Measurements from ENCODE around the gene SNTG2. TPM values are rescaled to one million over a fixed set of nuclear protein-coding genes. Genes with fewer than 3 reads are reported as not detected.

SNTG2 gene
- total RNA-seq, 2 donors from 2014 or later: 2.5 to 3.8 TPM

GRCh38 chr2:1141079-1141478 lies 190.4 kb downstream of the SNTG2 start:
- H3K27me3 Mint-ChIP-seq (ENCODE audit: low read depth): peaks cover 7% of the 10 kb centered on the region
- H3K4me3 Mint-ChIP-seq: no peak overlapping the region

DNA sequence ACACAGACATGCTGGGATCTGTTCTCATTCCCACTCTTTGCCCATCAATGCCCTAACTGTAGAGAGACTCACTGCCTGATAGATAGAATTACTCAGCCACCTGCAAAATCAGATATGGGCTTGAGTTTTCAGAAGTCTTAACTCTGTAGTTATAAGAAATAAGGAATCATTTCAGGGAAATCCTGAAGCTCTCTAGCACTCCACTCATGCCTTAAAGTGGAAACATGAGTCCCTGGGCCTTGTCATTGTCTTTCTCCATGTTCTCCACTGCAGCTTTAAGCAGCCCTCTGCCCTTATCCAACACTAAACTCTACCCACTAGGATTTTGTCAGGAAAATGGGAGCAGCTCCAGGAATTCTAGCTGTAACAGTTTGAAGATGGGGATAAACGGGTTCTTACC lies 192.5 kb downstream of the SNTG2 start:
- peak; percentile 78 to 89 for ATAC-seq (replicated peaks in 1 of 2)
- peaks cover 4% of the 10 kb centered on the region for H3K27me3 Mint-ChIP-seq (ENCODE audit: low read depth)

More at GRCh38 chr2:1141079-1141478, 190.4 kb downstream of the SNTG2 start:
- DNase-seq (no peak), ATAC-seq (replicated peaks in 1 of 2) (no peak)
- peaks cover 44% of the 10 kb centered on the region for H3K4me1 Mint-ChIP-seq (ENCODE audit: low read depth)
- no peak overlapping the region for H3K27ac Mint-ChIP-seq
- peaks cover 2 to 9% of the 10 kb centered on the region in 2 donors for H3K9me3 Mint-ChIP-seq
- H3K36me3 Mint-ChIP-seq (ENCODE audit: insufficient read depth in 2 of 2): peaks cover 11 to 13% of the 10 kb centered on the region in 2 donors

DNA sequence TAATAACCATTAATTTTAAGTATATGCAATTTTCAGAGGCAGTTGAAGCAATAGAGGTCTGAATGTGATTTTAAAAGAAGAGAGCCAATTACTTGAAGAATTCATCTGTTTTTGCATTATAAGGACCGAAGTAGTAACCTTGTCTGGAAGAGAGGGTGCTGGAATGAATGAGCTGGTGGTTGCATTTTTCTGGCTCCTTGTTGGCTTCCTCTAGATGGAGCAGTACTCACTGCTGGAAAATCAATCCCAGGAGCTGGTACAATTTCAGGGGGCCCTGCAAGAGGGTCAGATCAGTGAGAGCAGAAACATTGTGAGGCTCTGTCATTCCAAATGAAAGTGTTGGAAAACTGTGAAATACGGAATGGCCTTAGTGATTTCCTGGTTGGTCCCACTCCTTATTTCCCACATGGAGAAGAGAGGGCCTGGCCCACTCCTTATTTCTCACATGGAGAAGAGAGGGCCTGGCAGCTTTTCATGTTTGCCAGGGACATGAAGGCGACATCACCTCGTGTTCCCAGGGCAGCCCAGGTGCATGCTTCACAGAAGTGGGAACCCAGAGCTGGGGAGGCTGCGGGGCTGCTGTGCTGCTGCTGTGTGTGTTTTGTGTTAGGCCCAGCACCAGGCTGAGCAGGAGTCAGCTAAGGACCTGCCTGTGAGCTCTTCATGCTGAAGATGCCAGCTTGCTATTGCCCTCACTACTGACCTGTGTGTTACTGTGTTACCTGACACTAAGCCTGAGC lies 197.4 kb downstream of the SNTG2 start:
- ATAC-seq (replicated peaks in 1 of 2) (no peak), DNase-seq (no peak)
- peaks cover 2 to 9% of the 10 kb centered on the region in 2 donors for H3K9me3 Mint-ChIP-seq
- H3K27ac Mint-ChIP-seq: no peak overlapping the region
- peaks cover 5% of the 10 kb centered on the region for H3K4me1 Mint-ChIP-seq (ENCODE audit: low read depth)
- H3K27me3 Mint-ChIP-seq (ENCODE audit: low read depth): no peaks in the 10 kb centered on the region
- peaks cover 7 to 13% of the 10 kb centered on the region in 2 donors for H3K36me3 Mint-ChIP-seq (ENCODE audit: insufficient read depth in 2 of 2)
- H3K4me3 Mint-ChIP-seq: no peak overlapping the region

More for the DNA sequence above, 192.5 kb downstream of the SNTG2 start:
- Mint-ChIP-seq H3K36me3 (ENCODE audit: insufficient read depth in 2 of 2) (peaks cover 11 to 13% of the 10 kb centered on the region in 2 donors), H3K4me1 (ENCODE audit: low read depth) (peaks cover 25% of the 10 kb centered on the region), H3K27ac (peak overlapping the region; percentile 86), H3K4me3 (no peak overlapping the region), H3K9me3 (peaks cover 2 to 9% of the 10 kb centered on the region in 2 donors)
- no peak for DNase-seq

DNA sequence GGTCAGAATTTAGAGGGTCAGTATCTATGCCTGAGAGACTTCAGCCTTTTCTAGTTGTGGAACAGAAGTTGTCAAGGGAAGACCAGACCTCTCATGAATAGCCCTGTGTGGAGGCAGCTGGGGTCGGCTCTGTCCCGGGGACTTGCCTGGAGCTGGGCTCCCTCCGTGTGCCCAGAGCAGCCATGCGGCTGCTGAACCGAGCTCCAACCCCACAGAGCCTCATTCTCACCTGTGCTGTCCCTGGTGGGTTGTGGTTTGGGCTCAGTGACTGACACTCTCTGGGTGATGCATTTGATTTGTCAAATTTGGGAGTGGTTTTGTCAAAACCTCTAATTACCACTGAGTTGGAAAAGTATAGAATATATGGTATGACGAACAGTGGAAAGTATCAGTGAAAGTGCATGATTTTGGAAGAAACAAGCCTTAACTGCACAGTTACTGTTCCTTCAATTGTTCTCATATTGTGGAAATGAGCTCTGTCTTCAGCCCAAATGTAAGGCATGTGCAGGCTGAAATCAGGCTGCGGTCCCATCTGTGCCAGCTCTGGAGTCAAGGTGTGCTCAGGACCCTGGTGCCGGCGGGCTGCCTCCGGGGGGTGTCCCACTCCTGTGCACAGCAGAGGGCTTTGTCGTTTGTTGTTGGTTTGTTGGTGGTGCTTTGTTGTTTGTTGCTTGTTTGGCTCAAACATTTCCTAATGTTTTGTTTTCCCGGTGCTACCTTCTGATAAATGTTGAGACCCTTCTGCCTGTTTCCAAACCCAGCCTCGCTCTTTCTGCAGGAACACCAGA lies 200.3 kb downstream of the SNTG2 start:
- Mint-ChIP-seq H3K4me3 (no peak overlapping the region), H3K27ac (no peak overlapping the region), H3K36me3 (ENCODE audit: insufficient read depth in 2 of 2) (no peaks in the 10 kb centered on the region), H3K27me3 (ENCODE audit: low read depth) (no peaks in the 10 kb centered on the region), H3K9me3 (no peaks in the 10 kb centered on the region), H3K4me1 (ENCODE audit: low read depth) (no peaks in the 10 kb centered on the region)
- no peak for ATAC-seq (replicated peaks in 1 of 2)
- no peak for DNase-seq

- no peaks in the 10 kb centered on the region for H3K27me3 Mint-ChIP-seq (ENCODE audit: low read depth)
- ATAC-seq (replicated peaks in 1 of 2): no peak
- no peak for DNase-seq
- H3K27ac Mint-ChIP-seq: no peak overlapping the region
- no peaks in the 10 kb centered on the region for H3K4me1 Mint-ChIP-seq (ENCODE audit: low read depth)
- H3K36me3 Mint-ChIP-seq (ENCODE audit: insufficient read depth in 2 of 2): no peaks in the 10 kb centered on the region
- H3K9me3 Mint-ChIP-seq: no peaks in the 10 kb centered on the region
- H3K4me3 Mint-ChIP-seq: no peak overlapping the region
Observed at GRCh38 chr2:1152375-1152774, 201.7 kb downstream of the SNTG2 start.

- H3K27ac Mint-ChIP-seq: no peak overlapping the region
- H3K9me3 Mint-ChIP-seq: no peaks in the 10 kb centered on the region
- H3K4me3 Mint-ChIP-seq: no peak overlapping the region
- no peak for DNase-seq
- H3K27me3 Mint-ChIP-seq (ENCODE audit: low read depth): no peaks in the 10 kb centered on the region
- no peak for ATAC-seq (replicated peaks in 1 of 2)
- H3K4me1 Mint-ChIP-seq (ENCODE audit: low read depth): no peaks in the 10 kb centered on the region
- H3K36me3 Mint-ChIP-seq (ENCODE audit: insufficient read depth in 2 of 2): no peaks in the 10 kb centered on the region
Observed at GRCh38 chr2:1153920-1154319, 203.3 kb downstream of the SNTG2 start.

GRCh38 chr2:1154710-1155594 lies 204.3 kb downstream of the SNTG2 start:
- Mint-ChIP-seq H3K9me3 (no peaks in the 10 kb centered on the region), H3K36me3 (ENCODE audit: insufficient read depth in 2 of 2) (no peaks in the 10 kb centered on the region), H3K27ac (no peak overlapping the region), H3K27me3 (ENCODE audit: low read depth) (no peaks in the 10 kb centered on the region), H3K4me3 (no peak overlapping the region), H3K4me1 (ENCODE audit: low read depth) (no peaks in the 10 kb centered on the region)
- ATAC-seq (replicated peaks in 1 of 2): no peak
- DNase-seq: no peak

DNA sequence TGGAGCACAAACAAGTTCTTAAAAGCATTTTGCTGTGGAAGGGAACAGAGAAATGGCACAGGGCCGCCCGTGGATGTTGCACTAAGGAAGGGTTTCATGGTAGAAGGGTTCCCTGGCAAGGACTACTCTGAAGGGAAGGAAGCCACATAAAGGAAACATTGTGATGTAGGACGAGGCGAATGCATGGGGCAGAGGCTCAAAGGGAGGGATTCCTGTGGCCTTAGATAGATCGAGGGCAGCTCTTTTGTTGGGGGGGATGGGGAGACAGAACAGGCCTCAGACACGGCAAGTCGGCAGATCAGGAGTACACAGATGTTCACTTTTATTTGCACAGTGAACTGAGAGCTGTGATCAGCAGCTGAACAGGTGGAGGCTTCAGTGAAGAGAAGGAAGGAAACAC lies 205.4 kb downstream of the SNTG2 start:
- ATAC-seq (replicated peaks in 1 of 2) (no peak), DNase-seq (no peak)
- Mint-ChIP-seq H3K27ac (no peak overlapping the region), H3K36me3 (ENCODE audit: insufficient read depth in 2 of 2) (no peaks in the 10 kb centered on the region), H3K4me1 (ENCODE audit: low read depth) (no peaks in the 10 kb centered on the region), H3K4me3 (no peak overlapping the region), H3K9me3 (no peaks in the 10 kb centered on the region), H3K27me3 (ENCODE audit: low read depth) (no peaks in the 10 kb centered on the region)

DNA sequence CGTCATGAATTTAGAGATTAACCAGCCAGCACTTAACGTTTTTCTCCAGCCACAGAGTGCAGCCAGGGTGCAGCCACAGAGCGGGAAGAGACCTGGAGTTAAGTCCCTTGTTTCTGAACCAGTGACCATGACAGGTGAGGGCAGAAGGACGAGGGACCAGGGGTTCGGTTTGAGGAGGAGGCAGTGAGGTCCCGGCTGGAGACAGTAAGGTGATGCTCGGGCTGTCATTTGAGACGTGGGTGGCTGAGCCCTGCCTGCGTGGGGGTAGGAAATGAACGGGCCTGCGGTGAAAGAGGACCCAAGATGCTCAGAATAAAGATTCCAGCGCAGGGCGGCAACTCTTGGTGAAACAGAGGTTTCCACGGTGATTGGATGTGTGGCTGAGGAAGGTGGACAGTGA lies 205.9 kb downstream of the SNTG2 start:
- H3K27ac Mint-ChIP-seq: no peak overlapping the region
- no peaks in the 10 kb centered on the region for H3K27me3 Mint-ChIP-seq (ENCODE audit: low read depth)
- DNase-seq (no peak), ATAC-seq (replicated peaks in 1 of 2) (no peak)
- H3K4me1 Mint-ChIP-seq (ENCODE audit: low read depth): no peaks in the 10 kb centered on the region
- H3K4me3 Mint-ChIP-seq: no peak overlapping the region
- H3K9me3 Mint-ChIP-seq: no peaks in the 10 kb centered on the region
- no peaks in the 10 kb centered on the region for H3K36me3 Mint-ChIP-seq (ENCODE audit: insufficient read depth in 2 of 2)

- Mint-ChIP-seq H3K4me3 (no peak overlapping the region), H3K4me1 (ENCODE audit: low read depth) (no peaks in the 10 kb centered on the region), H3K9me3 (no peaks in the 10 kb centered on the region), H3K27ac (no peak overlapping the region), H3K27me3 (ENCODE audit: low read depth) (no peaks in the 10 kb centered on the region), H3K36me3 (ENCODE audit: insufficient read depth in 2 of 2) (no peaks in the 10 kb centered on the region)
- no peak for DNase-seq
- no peak for ATAC-seq (replicated peaks in 1 of 2)
Observed at GRCh38 chr2:1157107-1157506, 206.5 kb downstream of the SNTG2 start.

DNA sequence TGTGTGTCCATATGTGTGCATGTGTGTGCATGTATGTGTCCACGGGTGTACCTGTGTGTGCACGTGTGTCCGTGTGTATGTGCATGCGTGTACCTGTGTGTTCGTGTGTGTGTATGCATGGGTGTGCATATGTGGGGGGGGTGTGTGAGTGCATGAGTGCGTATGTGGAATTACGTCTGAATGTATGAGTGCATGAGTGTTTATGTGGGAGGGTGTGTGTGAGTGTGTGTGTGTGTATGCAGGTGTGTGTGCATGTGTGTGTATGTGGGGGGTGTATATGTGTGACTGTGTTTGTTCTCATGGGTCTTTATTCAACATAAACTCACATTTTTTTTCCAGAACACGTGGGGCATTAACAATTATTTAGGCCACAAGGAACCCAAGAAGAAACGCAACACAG lies 208.4 kb downstream of the SNTG2 start:
- peaks cover 12 to 14% of the 10 kb centered on the region in 2 donors for H3K36me3 Mint-ChIP-seq (ENCODE audit: insufficient read depth in 2 of 2)
- peaks cover 16% of the 10 kb centered on the region for H3K4me1 Mint-ChIP-seq (ENCODE audit: low read depth)
- H3K4me3 Mint-ChIP-seq: no peak overlapping the region
- ATAC-seq (replicated peaks in 1 of 2) (no peak), DNase-seq (no peak)
- no peak overlapping the region for H3K27ac Mint-ChIP-seq
- peaks cover 8 to 11% of the 10 kb centered on the region in 2 donors for H3K9me3 Mint-ChIP-seq
- no peaks in the 10 kb centered on the region for H3K27me3 Mint-ChIP-seq (ENCODE audit: low read depth)

DNA sequence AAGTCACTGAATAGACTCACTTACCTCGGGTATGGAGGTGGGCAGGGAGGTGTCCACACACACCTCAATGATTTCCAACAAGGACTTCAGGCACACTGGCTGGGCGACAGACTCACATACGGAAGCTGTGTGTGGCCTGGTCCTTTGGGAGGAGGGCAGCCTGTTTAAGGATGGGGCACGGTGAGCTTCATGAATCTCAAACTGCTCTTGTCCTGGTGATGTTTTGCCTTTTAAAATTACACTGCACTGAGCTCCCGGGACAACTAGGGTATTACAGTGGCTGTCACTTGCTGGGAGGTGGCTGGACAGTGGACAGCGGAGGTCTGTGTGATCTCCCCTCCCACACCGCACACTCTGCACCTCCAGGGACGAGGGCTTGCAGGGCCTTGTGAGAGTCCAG lies 211.6 kb downstream of the SNTG2 start:
- Mint-ChIP-seq H3K27ac (peak overlapping the region; percentile 94), H3K9me3 (peaks cover 8 to 13% of the 10 kb centered on the region in 2 donors), H3K4me1 (ENCODE audit: low read depth) (peaks cover 23% of the 10 kb centered on the region), H3K27me3 (ENCODE audit: low read depth) (no peaks in the 10 kb centered on the region), H3K36me3 (ENCODE audit: insufficient read depth in 2 of 2) (peaks cover 12 to 17% of the 10 kb centered on the region in 2 donors), H3K4me3 (no peak overlapping the region)
- no peak for DNase-seq
- no peak for ATAC-seq (replicated peaks in 1 of 2)

Data from activated T-cell treated with anti-CD3 and anti-CD28 coated beads, Interleukin-2, amount 50 U/mL, for 72 hours (primary cell).